K562 (cell line): ENCODE data around the gene CHCHD10. TPM values are rescaled to one million over a fixed set of nuclear protein-coding genes. Genes with fewer than 3 reads are reported as not detected.

ENCODE experiments used
- ATAC-seq: fragments of 200-7000 bp; cut with Tn5 transposase; 3 replicates; pipeline ENCODE4 v1.9.1; 2020; ENCODE audit warnings: moderate library complexity
- BruUV-seq: library from RNA; stranded (reverse); fragments of 400-500 nt; replicated peaks from 2 replicates; lab custom pipeline; 2021; lab: Mats Ljungman, UMichigan
- CTCF ChIA-PET: fragments of 300-600 bp; formaldehyde crosslinking; extraction: SDS; loops from one replicate; lab custom pipeline; 2021; ENCODE audit warnings: low intra/inter-chr PET ratio; lab: Yijun Ruan, JAX
- POLR2A ChIA-PET: fragments of 300-600, 350-650 bp; sonication (Branson Sonifier 250); formaldehyde crosslinking; extraction: SDS; loops from one replicate; lab custom pipeline; 2021; ENCODE audit warnings: antibody characterized with exemption, inconsistent platforms; lab: Yijun Ruan, JAX
- DNase-seq, 4 experiments: peaks; one replicate each; pipeline versions ENCODE4 v3.0.0 to v3.0.0-alpha.2; 2011 to 2018; ENCODE audit warnings: low spot score in 3 of 4, mixed read lengths in 3 of 4; ENCODE audit errors: extremely low read depth in 1 of 4
- FAIRE-seq: peaks from 2 replicates; lab custom pipeline; 2011; peaks lifted over from hg19 to GRCh38; lab: Jason Lieb, UNC
- H2AFZ ChIP-seq: 2 replicates; pipeline ENCODE4 v1.6.0; 2011; ENCODE audit warnings: low read depth, low read length, control low read depth, inconsistent platforms
- H3K27ac ChIP-seq: fragments of 200-600 bp; 3 replicates; pipeline ENCODE4 v1.8.0; 2011; ENCODE audit warnings: low read depth, mild to moderate bottlenecking, control low read depth, inconsistent platforms, low read length, moderate library complexity, mixed read lengths; ENCODE audit errors: extremely low read depth
- H3K27me3 ChIP-seq, 2 experiments: fragments of 300-600 bp in 1 of 2; 2 replicates in 1 of 2; 3 replicates in 1 of 2; pipeline versions ENCODE4 v1.6.0 to v1.8.0; 2011; ENCODE audit warnings: inconsistent platforms in 2 of 2, low read length in 2 of 2, mild to moderate bottlenecking in 1 of 2, mixed read lengths in 1 of 2, moderate library complexity in 1 of 2; ENCODE audit not compliant: control insufficient read depth in 2 of 2, insufficient read depth in 2 of 2
- H3K36me3 ChIP-seq: fragments of 300-600 bp; 3 replicates; pipeline ENCODE4 v1.8.0; 2011; ENCODE audit warnings: mild to moderate bottlenecking, low read length, inconsistent platforms; ENCODE audit not compliant: control insufficient read depth, insufficient read depth
- H3K4me1 ChIP-seq, 2 experiments: fragments of 200-600 bp in 1 of 2; replicated peaks in 1 of 2; 2 replicates in 1 of 2; 3 replicates in 1 of 2; pipeline versions ENCODE4 v1.5.1 to v1.8.0; 2011; ENCODE audit warnings: inconsistent platforms in 2 of 2, low read length in 2 of 2, mild to moderate bottlenecking in 1 of 2, mixed read lengths in 1 of 2, moderate library complexity in 1 of 2; ENCODE audit not compliant: control insufficient read depth in 2 of 2, insufficient read depth in 2 of 2
- H3K4me2 ChIP-seq: 2 replicates; pipeline ENCODE4 v1.6.1; 2011; ENCODE audit warnings: low read length, control low read depth, inconsistent platforms, mixed read lengths; ENCODE audit not compliant: insufficient read depth
- H3K4me3 ChIP-seq: fragments of 200-600 bp; sonication (generic), shearing (Covaris generic); 2 replicates; pipeline ENCODE4 v1.5.1; 2016; ENCODE audit warnings: control low read depth, inconsistent platforms
- H3K79me2 ChIP-seq: fragments of 200-600 bp; 3 replicates; pipeline ENCODE4 v1.8.0; 2011; ENCODE audit warnings: low read length, inconsistent platforms; ENCODE audit not compliant: control insufficient read depth, insufficient read depth
- H3K9ac ChIP-seq, 2 experiments: 2 replicates each; pipeline versions ENCODE4 v1.6.0 to v1.6.1; 2011; ENCODE audit warnings: low read depth in 2 of 2, low read length in 2 of 2, control low read depth in 1 of 2, inconsistent platforms in 1 of 2, mild to moderate bottlenecking in 1 of 2, mixed read lengths in 1 of 2; ENCODE audit not compliant: insufficient read depth in 1 of 2
- H3K9me1 ChIP-seq: one replicate; pipeline ENCODE4 v1.6.0; 2011; ENCODE audit warnings: inconsistent platforms, mild to moderate bottlenecking, low read length, moderate library complexity; ENCODE audit not compliant: control insufficient read depth, insufficient read depth
- H3K9me3 ChIP-seq: replicated peaks from 2 replicates; pipeline ENCODE4 v1.5.1; 2011; ENCODE audit warnings: low read depth, low read length, inconsistent platforms; ENCODE audit not compliant: control insufficient read depth, insufficient read depth
- H4K20me1 ChIP-seq: replicated peaks from 2 replicates; pipeline ENCODE4 v1.6.1; 2011; ENCODE audit warnings: low read length, inconsistent platforms, mixed read lengths; ENCODE audit not compliant: control insufficient read depth, insufficient read depth
- ARID1B ChIP-seq: fragments of 450-650 bp; IDR thresholded peaks from 2 replicates; pipeline ENCODE4 v1.6.1; 2016; ENCODE audit warnings: antibody characterized with exemption, mild to moderate bottlenecking, inconsistent platforms
- ARID2 ChIP-seq: fragments of 450-650 bp; IDR thresholded peaks from 2 replicates; pipeline ENCODE4 v1.6.1; 2017; ENCODE audit warnings: antibody characterized with exemption, mild to moderate bottlenecking
- CEBPB ChIP-seq: fragments of 450-650 bp; IDR thresholded peaks from 2 replicates; pipeline ENCODE4 v1.6.1; 2016; ENCODE audit warnings: missing genetic modification characterization, missing compliant biosample characterization
- ERF ChIP-seq: fragments of 450-650 bp; formaldehyde crosslinking; IDR thresholded peaks from 2 replicates; pipeline ENCODE4 v1.4.0; 2020; ENCODE audit warnings: mild to moderate bottlenecking, mixed read lengths
- JUN ChIP-seq, 2 experiments: sonication (generic) in 1 of 2; formaldehyde crosslinking in 1 of 2; IDR thresholded peaks; 2 replicates each; pipeline versions ENCODE4 v1.6.1 to v1.8.0; 2012 to 2022; ENCODE audit warnings: borderline replicate concordance in 2 of 2, mild to moderate bottlenecking in 2 of 2, improper control_type of control experiment in 1 of 2, low read depth in 1 of 2, low read length in 1 of 2, missing genetic modification reagents in 1 of 2
- MYNN ChIP-seq, 2 experiments: sonication (generic); formaldehyde crosslinking in 1 of 2; IDR thresholded peaks; 2 replicates each; pipeline versions ENCODE4 v1.5.0 to v1.6.1; 2016 to 2020; ENCODE audit warnings: antibody characterized with exemption in 1 of 2, missing genetic modification reagents in 1 of 2
- TAF15 ChIP-seq: fragments of 200-400 bp; formaldehyde crosslinking; IDR thresholded peaks from 2 replicates; pipeline ENCODE4 v1.6.1; 2017; ENCODE audit warnings: mild to moderate bottlenecking, low read depth, low read length, moderate library complexity
- ZBTB34 ChIP-seq: fragments of 250-450 bp; sonication (Bioruptor Pico); IDR thresholded peaks from 2 replicates; pipeline ENCODE4 v1.8.0; 2021; ENCODE audit warnings: mild to moderate bottlenecking, moderate library complexity
- ZNF174 ChIP-seq: fragments of 250-450 bp; sonication (Bioruptor Pico); IDR thresholded peaks from 2 replicates; pipeline ENCODE4 v1.4.0; 2020; ENCODE audit warnings: mild to moderate bottlenecking
- WGBS: fragments of 100-300 bp; shearing (Covaris generic); methylation state at CpG from one replicate; pipeline ENCODE4 v1.1.6; 2016; ENCODE audit warnings: low coverage, mixed read lengths; ENCODE audit not compliant: insufficient coverage; ENCODE audit errors: missing lambda C conversion rate; 5-methylcytosine and 5-hydroxymethylcytosine counted together
- in situ Hi-C: fragments of 300-500 bp; cut with MboI; formaldehyde crosslinking; loops from 4 replicates; pipeline ENCODE4 v1.15.0; 2018; ENCODE audit warnings: inconsistent platforms, mixed read lengths
- intact Hi-C: fragments of 100-400 bp; cut with micrococcal nuclease; formaldehyde crosslinking; loops from 2 replicates; pipeline ENCODE4 v1.14.2; 2022
- polyA plus RNA-seq, 8 experiments: library from polyadenylated mRNA; depleted of rRNA in 4 of 8; stranded (reverse) in 5 of 8; unstranded in 3 of 8; fragments of >200 nt; fragmentation: Nextera tagmentation in 2 of 8; fragmentation: Illumina TruSeq in 1 of 8; extraction: Ambion mirVana in 2 of 8; extraction: Trizol in 1 of 8; gene quantifications; 2 replicates each; pipeline versions ENCODE4 v1.2.1 to v1.2.3, GENCODE V29; 2011 to 2014; ENCODE audit warnings: inconsistent platforms in 1 of 8, missing spikeins in 1 of 8
- total RNA-seq, 7 experiments: library from RNA; depleted of rRNA in 6 of 7; stranded (reverse); fragments of >200 nt in 6 of 7; fragmentation: Illumina TruSeq in 2 of 7; extraction: Trizol in 2 of 7; gene quantifications; 2 replicates each; pipeline versions ENCODE4 v1.2.1 to v1.2.3, GENCODE V29; 2011 to 2021; ENCODE audit warnings: low replicate concordance in 1 of 7
- TF ChIP-seq, protein P1 (sequence below): sonication (generic); formaldehyde crosslinking; IDR thresholded peaks from 2 replicates; pipeline ENCODE4 v1.5.0; 2020; ENCODE audit warnings: missing genetic modification reagents
- TF ChIP-seq, protein P2 (sequence below): fragments of 200-800 bp; sonication (Bioruptor generic); IDR thresholded peaks from 2 replicates; pipeline ENCODE4 v1.6.1; 2017; ENCODE audit warnings: missing genetic modification characterization, missing compliant biosample characterization

Gene CHCHD10
- total and polyA plus RNA-seq, 9 of the 15 experiments (the other 6 are each of a cell fraction or from before 2014, with no cell fraction given): 15.2 to 292 (median 102) TPM

DNA sequence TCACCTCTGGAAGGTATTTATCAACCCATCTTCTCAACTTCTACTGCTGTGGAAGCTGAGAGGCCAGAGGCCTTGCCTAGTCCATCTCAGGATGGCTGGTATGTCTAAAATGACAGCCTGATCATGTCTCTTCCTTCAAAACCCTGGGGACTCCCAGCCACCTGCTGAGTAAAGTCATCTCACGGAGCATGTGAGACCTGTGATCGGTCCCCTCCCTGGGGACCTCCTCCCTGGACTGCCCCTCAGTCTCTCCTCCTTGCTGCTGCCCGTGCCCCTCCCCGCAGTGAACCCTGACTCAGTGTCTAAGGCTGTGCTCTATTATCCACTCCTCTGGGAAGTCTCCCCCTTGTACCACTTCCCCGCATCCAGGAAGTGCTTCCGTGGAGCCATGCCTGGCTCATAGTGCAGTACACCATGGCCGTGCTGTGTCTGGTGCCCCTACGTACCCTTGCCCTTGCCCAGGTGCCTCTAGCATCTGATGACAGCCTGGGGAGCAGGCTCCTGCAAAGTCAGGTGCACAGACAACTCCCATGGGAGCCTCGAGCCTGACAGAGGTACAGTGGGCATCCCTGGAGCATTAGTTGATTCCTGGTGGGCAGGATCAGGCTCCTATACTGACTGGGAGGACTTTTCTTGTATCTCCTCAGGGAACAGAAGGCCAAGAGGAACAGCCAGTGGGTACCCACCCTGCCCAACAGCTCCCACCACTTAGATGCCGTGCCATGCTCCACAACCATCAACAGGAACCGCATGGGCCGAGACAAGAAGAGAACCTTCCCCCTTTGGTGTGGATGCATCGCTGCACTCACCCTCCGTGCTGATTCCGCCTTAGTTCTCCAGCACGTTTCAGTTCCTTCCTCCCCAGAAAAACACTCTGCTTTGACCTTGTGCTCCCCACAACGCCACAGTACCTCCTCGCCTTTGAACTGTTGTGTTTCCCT, 32.8 kb upstream of the CHCHD10 start (continued):
- TF ChIP-seq TAF15: no peak

DNA sequence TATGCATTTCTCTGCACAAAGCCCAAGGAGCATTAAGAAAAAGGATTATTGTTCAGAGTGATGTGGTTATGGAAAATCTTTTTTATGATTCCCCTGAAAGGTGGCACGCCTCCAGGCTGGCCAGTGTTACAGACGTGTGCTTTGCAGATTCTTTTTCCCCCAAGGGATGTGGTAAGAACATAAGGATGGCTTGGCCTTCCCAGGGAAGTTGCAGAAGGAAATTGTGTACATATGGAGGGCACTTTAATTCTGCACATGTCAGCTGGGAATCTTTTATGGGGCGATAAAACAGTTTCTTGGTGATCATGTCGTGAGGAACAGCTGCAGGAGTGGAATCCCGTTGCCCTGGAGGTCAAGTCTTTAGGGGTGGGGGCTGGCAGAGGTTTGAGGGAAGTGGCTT, 28.7 kb upstream of the CHCHD10 start:
- POLR2A ChIA-PET: no interaction called here
- H3K9ac ChIP-seq: no peak overlapping the region
- H3K27me3 ChIP-seq: no peaks in the 10 kb centered on the region
- ATAC-seq (no peak), DNase-seq (no peak), FAIRE-seq (no peak)
- no peak overlapping the region for H2AFZ ChIP-seq
- H3K9me3 ChIP-seq: no peaks in the 10 kb centered on the region
- peaks cover 62% of the 10 kb centered on the region for H3K36me3 ChIP-seq
- no peak overlapping the region for H3K4me3 ChIP-seq
- no peaks in the 10 kb centered on the region; a peak in 1 of 5 replicates for H3K4me1 ChIP-seq
- TF ChIP-seq CEBPB (no peak), MYNN (IDR thresholded peaks at IDR 0.05) (no peak), MYNN (CRISPR knock-in tag; IDR thresholded peaks at IDR 0.05) (no peak), ARID2 (no peak), ERF (CRISPR knock-in tag) (no peak), ZNF174 (no peak), JUN (IDR thresholded peaks at IDR 0.05; ENCODE audit: borderline replicate concordance, low read depth, low read length) (no peak), JUN (CRISPR knock-in tag; IDR thresholded peaks at IDR 0.05; ENCODE audit: borderline replicate concordance) (no peak), ZBTB34 (CRISPR knock-in tag) (no peak), ARID1B (no peak)
- TF ChIP-seq, protein P1, sequence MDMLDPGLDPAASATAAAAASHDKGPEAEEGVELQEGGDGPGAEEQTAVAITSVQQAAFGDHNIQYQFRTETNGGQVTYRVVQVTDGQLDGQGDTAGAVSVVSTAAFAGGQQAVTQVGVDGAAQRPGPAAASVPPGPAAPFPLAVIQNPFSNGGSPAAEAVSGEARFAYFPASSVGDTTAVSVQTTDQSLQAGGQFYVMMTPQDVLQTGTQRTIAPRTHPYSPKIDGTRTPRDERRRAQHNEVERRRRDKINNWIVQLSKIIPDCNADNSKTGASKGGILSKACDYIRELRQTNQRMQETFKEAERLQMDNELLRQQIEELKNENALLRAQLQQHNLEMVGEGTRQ (CRISPR knock-in tag): no peak
- TF ChIP-seq, protein P2, sequence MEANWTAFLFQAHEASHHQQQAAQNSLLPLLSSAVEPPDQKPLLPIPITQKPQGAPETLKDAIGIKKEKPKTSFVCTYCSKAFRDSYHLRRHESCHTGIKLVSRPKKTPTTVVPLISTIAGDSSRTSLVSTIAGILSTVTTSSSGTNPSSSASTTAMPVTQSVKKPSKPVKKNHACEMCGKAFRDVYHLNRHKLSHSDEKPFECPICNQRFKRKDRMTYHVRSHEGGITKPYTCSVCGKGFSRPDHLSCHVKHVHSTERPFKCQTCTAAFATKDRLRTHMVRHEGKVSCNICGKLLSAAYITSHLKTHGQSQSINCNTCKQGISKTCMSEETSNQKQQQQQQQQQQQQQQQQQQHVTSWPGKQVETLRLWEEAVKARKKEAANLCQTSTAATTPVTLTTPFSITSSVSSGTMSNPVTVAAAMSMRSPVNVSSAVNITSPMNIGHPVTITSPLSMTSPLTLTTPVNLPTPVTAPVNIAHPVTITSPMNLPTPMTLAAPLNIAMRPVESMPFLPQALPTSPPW: no peak
- H3K9me1 ChIP-seq: no peaks in the 10 kb centered on the region
- H3K4me2 ChIP-seq: no peak overlapping the region
- peaks cover 6% of the 10 kb centered on the region; the same call in 1 of the 3 replicates for H3K79me2 ChIP-seq
- CTCF ChIA-PET: no interaction called here
- H3K27ac ChIP-seq: no peak overlapping the region
- no TSS peak for BruUV-seq
- no peaks in the 10 kb centered on the region for H4K20me1 ChIP-seq
- WGBS: 100% methylated on average over 4 of the region's 5 CpGs
- in situ Hi-C loops: no loop called here
- intact Hi-C loops: no loop called here
